ENCODE results near the gene PLXNA2. TPM values are rescaled to one million over a fixed set of nuclear protein-coding genes. Genes with fewer than 3 reads are reported as not detected.

The PLXNA2 gene
- total RNA-seq, 1 experiment from 2014 or later, result 0.89 TPM

GRCh38 chr1:208030288-208031091, 213.7 kb downstream of the PLXNA2 start:
- no peaks in the 10 kb centered on the region for H3K9me3 ChIP-seq (ENCODE audit: control insufficient read depth in 1 of 2, insufficient read depth in 1 of 2, low read depth in 1 of 2, low read length in 2 of 2)
- DNase-seq (ENCODE audit: low read depth, low spot score), result no peak
- no peaks in the 10 kb centered on the region for H4K20me1 ChIP-seq (ENCODE audit: insufficient read depth)
- no peak for ATAC-seq
- TF ChIP-seq POLR2AphosphoS5 (IDR thresholded peaks at IDR 0.05; ENCODE audit: low read depth, low read length), result no peak
- no peak for TF ChIP-seq CBX3 (IDR thresholded peaks at IDR 0.05; ENCODE audit: low read depth)
- TF ChIP-seq, protein P1, sequence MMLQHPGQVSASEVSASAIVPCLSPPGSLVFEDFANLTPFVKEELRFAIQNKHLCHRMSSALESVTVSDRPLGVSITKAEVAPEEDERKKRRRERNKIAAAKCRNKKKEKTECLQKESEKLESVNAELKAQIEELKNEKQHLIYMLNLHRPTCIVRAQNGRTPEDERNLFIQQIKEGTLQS (IDR thresholded peaks at IDR 0.05), result no peak
- TF ChIP-seq JUND (IDR thresholded peaks at IDR 0.05), result no peak
- no peaks in the 10 kb centered on the region for H3K36me3 ChIP-seq (ENCODE audit: control insufficient read depth in 1 of 2, insufficient read depth in 2 of 2, low read length in 2 of 2)
- RAD21 ChIA-PET (ENCODE audit: low non-redundant PET in 1 of 2, low total read pairs in 2 of 2, uncharacterized antibody in 2 of 2, unreplicated experiment in 2 of 2), result interaction anchor here in 1 of 2 experiments (1.1 kb wide), 1 partner anchor 9 kb away, joined by 4 read pairs; no protein-coding TSS in a partner anchor
- no peak overlapping the region for H3K4me3 ChIP-seq (replicated peaks in 1 of 2; ENCODE audit: low read depth in 1 of 2, low read length in 2 of 2)
- no peak overlapping the region for H3K27ac ChIP-seq (ENCODE audit: low read depth, low read length)
- no peak overlapping the region for H3K4me2 ChIP-seq (ENCODE audit: low read length)
- POLR2A ChIA-PET, result no interaction called here
- no peaks in the 10 kb centered on the region for H3K27me3 ChIP-seq (ENCODE audit: insufficient read depth, low read length)
- CTCF ChIA-PET, result interaction anchor here (1.0 to 2.0 kb wide), 2 partner anchors 8 to 15 kb away, joined by 3 to 4 read pairs; no protein-coding TSS in a partner anchor
- no TSS peak for BruUV-seq (replicated peaks)
- no peak overlapping the region for H3K9ac ChIP-seq (ENCODE audit: low read length)
- intact Hi-C loops (cut with micrococcal nuclease), result no loop called here
- H2AFZ ChIP-seq (ENCODE audit: low read depth, low read length, poor library complexity, severe bottlenecking), result no peak overlapping the region
- H3K79me2 ChIP-seq (ENCODE audit: insufficient read depth, low read length), result no peaks in the 10 kb centered on the region
- no peaks in the 10 kb centered on the region for H3K9me2 ChIP-seq (ENCODE audit: insufficient read depth)
- no peaks in the 10 kb centered on the region for H3K4me1 ChIP-seq (ENCODE audit: control insufficient read depth in 1 of 2, insufficient read depth in 2 of 2, low read length in 2 of 2)

DNA sequence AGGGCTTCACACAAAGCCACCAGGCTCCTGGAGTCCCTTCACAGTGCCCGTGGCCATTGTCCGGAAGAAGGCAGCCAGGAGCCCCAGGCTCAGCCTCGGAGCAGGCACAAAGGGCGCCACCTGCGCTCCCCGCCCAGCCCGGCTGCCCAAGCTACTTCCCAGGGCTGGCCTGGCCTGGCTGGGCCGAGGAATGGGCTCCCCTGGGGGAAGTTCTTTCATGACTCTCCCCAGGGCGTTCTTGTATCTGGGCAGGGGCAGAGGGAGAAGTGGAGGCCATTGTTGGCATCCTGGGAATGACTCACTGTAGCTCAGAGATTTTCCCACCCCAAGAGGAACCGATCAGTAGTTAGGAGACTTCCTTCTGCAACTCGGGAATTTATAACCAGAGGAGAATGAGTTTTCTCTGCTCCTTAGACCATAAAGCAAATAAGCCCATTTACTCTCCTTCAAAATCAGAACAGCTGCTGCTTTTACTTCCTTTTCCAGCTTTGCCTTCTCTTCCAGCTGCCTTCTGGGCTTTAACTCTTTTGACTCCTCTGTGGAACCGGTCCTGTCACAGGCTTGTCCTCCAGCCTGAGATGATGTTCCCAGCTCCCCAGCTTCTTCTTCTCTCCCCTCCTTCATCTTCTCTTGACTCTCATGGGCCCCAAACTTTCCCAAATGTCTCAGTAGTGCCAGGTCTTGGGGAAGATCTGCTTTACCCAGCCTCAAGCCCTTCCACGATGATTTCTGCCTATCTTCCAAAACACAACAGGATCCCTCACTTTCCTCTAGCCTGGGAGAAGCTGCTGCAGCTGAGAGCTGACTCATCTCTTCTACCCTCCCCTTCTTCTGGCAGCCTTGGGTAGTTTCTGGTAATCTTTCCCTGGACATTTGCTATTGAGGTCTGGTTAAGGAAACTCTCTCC, 214.6 kb downstream of the PLXNA2 start:
- Histone ChIP-seq H3K36me3 (ENCODE audit: control insufficient read depth in 1 of 2, insufficient read depth in 2 of 2, low read length in 2 of 2) (no peaks in the 10 kb centered on the region), H3K9me3 (ENCODE audit: control insufficient read depth in 1 of 2, insufficient read depth in 1 of 2, low read depth in 1 of 2, low read length in 2 of 2) (no peaks in the 10 kb centered on the region), H3K4me1 (ENCODE audit: control insufficient read depth in 1 of 2, insufficient read depth in 2 of 2, low read length in 2 of 2) (no peaks in the 10 kb centered on the region), H3K9me2 (ENCODE audit: insufficient read depth) (no peaks in the 10 kb centered on the region), H3K4me3 (replicated peaks in 1 of 2; ENCODE audit: low read depth in 1 of 2, low read length in 2 of 2) (no peak overlapping the region), H3K4me2 (ENCODE audit: low read length) (no peak overlapping the region), H3K27ac (ENCODE audit: low read depth, low read length) (no peak overlapping the region), H3K27me3 (ENCODE audit: insufficient read depth, low read length) (no peaks in the 10 kb centered on the region), H2AFZ (ENCODE audit: low read depth, low read length, poor library complexity, severe bottlenecking) (no peak overlapping the region), H3K9ac (ENCODE audit: low read length) (no peak overlapping the region), H4K20me1 (ENCODE audit: insufficient read depth) (no peaks in the 10 kb centered on the region), H3K79me2 (ENCODE audit: insufficient read depth, low read length) (no peaks in the 10 kb centered on the region)
- CTCF ChIA-PET, result interaction anchor here (1.0 to 2.0 kb wide), 2 partner anchors 7 to 16 kb away, joined by 3 to 4 read pairs; no protein-coding TSS in a partner anchor
- POLR2A ChIA-PET, result no interaction called here
- DNase-seq (ENCODE audit: low read depth, low spot score) (no peak), ATAC-seq (no peak)
- RAD21 ChIA-PET (ENCODE audit: low non-redundant PET in 1 of 2, low total read pairs in 2 of 2, uncharacterized antibody in 2 of 2, unreplicated experiment in 2 of 2), result interaction anchor here in 1 of 2 experiments (1.1 kb wide), 1 partner anchor 8 kb away, joined by 4 read pairs; no protein-coding TSS in a partner anchor
- BruUV-seq (replicated peaks), result no TSS peak
- intact Hi-C loops (cut with micrococcal nuclease), result no loop called here
- TF ChIP-seq EGR1 (IDR thresholded peaks at IDR 0.05; ENCODE audit: low read depth), result no peak
- TF ChIP-seq SP1 (IDR thresholded peaks at IDR 0.05; ENCODE audit: low read depth), result no peak
- TF ChIP-seq, protein P2, sequence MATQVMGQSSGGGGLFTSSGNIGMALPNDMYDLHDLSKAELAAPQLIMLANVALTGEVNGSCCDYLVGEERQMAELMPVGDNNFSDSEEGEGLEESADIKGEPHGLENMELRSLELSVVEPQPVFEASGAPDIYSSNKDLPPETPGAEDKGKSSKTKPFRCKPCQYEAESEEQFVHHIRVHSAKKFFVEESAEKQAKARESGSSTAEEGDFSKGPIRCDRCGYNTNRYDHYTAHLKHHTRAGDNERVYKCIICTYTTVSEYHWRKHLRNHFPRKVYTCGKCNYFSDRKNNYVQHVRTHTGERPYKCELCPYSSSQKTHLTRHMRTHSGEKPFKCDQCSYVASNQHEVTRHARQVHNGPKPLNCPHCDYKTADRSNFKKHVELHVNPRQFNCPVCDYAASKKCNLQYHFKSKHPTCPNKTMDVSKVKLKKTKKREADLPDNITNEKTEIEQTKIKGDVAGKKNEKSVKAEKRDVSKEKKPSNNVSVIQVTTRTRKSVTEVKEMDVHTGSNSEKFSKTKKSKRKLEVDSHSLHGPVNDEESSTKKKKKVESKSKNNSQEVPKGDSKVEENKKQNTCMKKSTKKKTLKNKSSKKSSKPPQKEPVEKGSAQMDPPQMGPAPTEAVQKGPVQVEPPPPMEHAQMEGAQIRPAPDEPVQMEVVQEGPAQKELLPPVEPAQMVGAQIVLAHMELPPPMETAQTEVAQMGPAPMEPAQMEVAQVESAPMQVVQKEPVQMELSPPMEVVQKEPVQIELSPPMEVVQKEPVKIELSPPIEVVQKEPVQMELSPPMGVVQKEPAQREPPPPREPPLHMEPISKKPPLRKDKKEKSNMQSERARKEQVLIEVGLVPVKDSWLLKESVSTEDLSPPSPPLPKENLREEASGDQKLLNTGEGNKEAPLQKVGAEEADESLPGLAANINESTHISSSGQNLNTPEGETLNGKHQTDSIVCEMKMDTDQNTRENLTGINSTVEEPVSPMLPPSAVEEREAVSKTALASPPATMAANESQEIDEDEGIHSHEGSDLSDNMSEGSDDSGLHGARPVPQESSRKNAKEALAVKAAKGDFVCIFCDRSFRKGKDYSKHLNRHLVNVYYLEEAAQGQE (IDR thresholded peaks at IDR 0.05; ENCODE audit: low read depth), result no peak
- no peak for TF ChIP-seq YY1 (IDR thresholded peaks at IDR 0.05; ENCODE audit: extremely low read depth, insufficient replicate concordance, low read depth, low read length)
- no peak for TF ChIP-seq POLR2AphosphoS5 (IDR thresholded peaks at IDR 0.05; ENCODE audit: low read depth, low read length)
- TF ChIP-seq ZFX (IDR thresholded peaks at IDR 0.05), result no peak
- TF ChIP-seq, protein P1 (IDR thresholded peaks at IDR 0.05), result no peak
- no peak for TF ChIP-seq TCF7L2 (IDR thresholded peaks at IDR 0.05; ENCODE audit: borderline replicate concordance, extremely low read depth, insufficient read depth, insufficient read length)
- TF ChIP-seq FOSL1 (IDR thresholded peaks at IDR 0.05; ENCODE audit: low read depth), result no peak
- TF ChIP-seq POLR2A (IDR thresholded peaks at IDR 0.05; ENCODE audit: borderline replicate concordance, extremely low read depth, insufficient read depth, insufficient read length), result no peak
- TF ChIP-seq ELF1 (IDR thresholded peaks at IDR 0.05; ENCODE audit: borderline replicate concordance, low read depth), result no peak
- no peak for TF ChIP-seq CBX3 (IDR thresholded peaks at IDR 0.05; ENCODE audit: low read depth)
- no peak for TF ChIP-seq SRF (IDR thresholded peaks at IDR 0.05; ENCODE audit: low read depth)

Data from HCT116 (cell line).